ENCODE results near the gene DNM1. TPM values are rescaled to one million over a fixed set of nuclear protein-coding genes. Genes with fewer than 3 reads are reported as not detected.
A peak's percentile ranks its signal among the peaks of the same experiment; 100 is the strongest.

Gene DNM1
- total and polyA plus RNA-seq, 2 experiments from 2014 or later: 24.3 to 42.3 TPM

GRCh38 chr9:128247226-128247803 lies 44.1 kb downstream of the DNM1 start:
- Histone ChIP-seq H3K27me3 (no peaks in the 10 kb centered on the region), H3K36me3 (no peaks in the 10 kb centered on the region), H3K27ac (no peak overlapping the region), H3K9me3 (ENCODE audit: low read depth) (no peaks in the 10 kb centered on the region), H3K4me3 (no peak overlapping the region), H3K4me1 (ENCODE audit: low read depth) (no peaks in the 10 kb centered on the region)
- TF ChIP-seq, protein P1, sequence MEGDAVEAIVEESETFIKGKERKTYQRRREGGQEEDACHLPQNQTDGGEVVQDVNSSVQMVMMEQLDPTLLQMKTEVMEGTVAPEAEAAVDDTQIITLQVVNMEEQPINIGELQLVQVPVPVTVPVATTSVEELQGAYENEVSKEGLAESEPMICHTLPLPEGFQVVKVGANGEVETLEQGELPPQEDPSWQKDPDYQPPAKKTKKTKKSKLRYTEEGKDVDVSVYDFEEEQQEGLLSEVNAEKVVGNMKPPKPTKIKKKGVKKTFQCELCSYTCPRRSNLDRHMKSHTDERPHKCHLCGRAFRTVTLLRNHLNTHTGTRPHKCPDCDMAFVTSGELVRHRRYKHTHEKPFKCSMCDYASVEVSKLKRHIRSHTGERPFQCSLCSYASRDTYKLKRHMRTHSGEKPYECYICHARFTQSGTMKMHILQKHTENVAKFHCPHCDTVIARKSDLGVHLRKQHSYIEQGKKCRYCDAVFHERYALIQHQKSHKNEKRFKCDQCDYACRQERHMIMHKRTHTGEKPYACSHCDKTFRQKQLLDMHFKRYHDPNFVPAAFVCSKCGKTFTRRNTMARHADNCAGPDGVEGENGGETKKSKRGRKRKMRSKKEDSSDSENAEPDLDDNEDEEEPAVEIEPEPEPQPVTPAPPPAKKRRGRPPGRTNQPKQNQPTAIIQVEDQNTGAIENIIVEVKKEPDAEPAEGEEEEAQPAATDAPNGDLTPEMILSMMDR (IDR thresholded peaks at IDR 0.05; ENCODE audit: low read depth, low read length): no peak
- no peak for DNase-seq (ENCODE audit: low read depth in 1 of 2, low spot score in 1 of 2)

GRCh38 chr9:128249558-128249907 lies 46.4 kb downstream of the DNM1 start:
- DNase-seq (ENCODE audit: low read depth in 1 of 2, low spot score in 1 of 2): no peak
- H3K36me3 ChIP-seq: no peaks in the 10 kb centered on the region
- no peak overlapping the region for H3K4me3 ChIP-seq
- no peaks in the 10 kb centered on the region for H3K4me1 ChIP-seq (ENCODE audit: low read depth)
- no peak overlapping the region for H3K27ac ChIP-seq
- TF ChIP-seq, protein P1 (IDR thresholded peaks at IDR 0.05; ENCODE audit: low read depth, low read length): no peak
- no peaks in the 10 kb centered on the region for H3K9me3 ChIP-seq (ENCODE audit: low read depth)
- H3K27me3 ChIP-seq: no peaks in the 10 kb centered on the region

DNA sequence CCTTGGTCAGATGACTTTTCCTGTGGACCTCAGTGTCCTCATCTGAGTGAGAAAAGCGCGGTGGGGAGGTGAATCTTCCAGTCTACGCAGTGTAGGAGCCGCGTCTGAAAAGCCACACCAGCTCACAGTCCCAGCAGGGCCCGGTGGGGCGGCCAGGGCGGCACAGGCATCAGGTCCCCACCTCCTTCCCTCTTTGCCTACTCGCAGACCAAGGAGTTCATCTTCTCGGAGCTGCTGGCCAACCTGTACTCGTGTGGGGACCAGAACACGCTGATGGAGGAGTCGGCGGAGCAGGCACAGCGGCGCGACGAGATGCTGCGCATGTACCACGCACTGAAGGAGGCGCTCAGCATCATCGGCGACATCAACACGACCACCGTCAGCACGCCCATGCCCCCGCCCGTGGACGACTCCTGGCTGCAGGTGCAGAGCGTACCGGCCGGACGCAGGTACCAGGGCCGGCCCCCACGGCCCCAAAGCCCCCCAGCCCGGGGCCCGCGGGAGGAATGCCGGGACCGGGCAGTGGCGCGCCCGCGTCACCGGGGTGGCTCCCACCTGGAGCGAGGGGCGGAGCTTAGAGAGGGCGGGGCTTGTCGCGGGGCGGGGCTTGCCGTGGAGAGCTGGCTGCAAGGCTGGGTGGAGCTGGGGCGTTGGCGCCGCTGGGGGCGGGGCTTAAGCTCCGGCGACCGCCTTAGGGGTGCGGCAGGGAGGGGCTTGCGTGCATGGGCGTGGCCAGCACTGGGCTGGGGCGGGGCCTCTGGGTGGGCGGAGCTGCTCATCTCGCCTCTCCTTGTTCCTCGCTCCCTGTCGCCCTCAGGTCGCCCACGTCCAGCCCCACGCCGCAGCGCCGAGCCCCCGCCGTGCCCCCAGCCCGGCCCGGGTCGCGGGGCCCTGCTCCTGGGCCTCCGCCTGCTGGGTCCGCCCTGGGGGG lies 47.0 kb downstream of the DNM1 start:
- no peaks in the 10 kb centered on the region for H3K9me3 ChIP-seq (ENCODE audit: low read depth)

GRCh38 chr9:128250839-128251731 lies 47.9 kb downstream of the DNM1 start:
- no peak overlapping the region for H3K27ac ChIP-seq
- no peak for DNase-seq (ENCODE audit: low read depth in 1 of 2, low spot score in 1 of 2)

More for the DNA sequence above, 47.0 kb downstream of the DNM1 start:
- Histone ChIP-seq H3K4me3 (peak overlapping the region; percentile 34), H3K27me3 (no peaks in the 10 kb centered on the region), H3K36me3 (no peaks in the 10 kb centered on the region), H3K4me1 (ENCODE audit: low read depth) (no peaks in the 10 kb centered on the region), H3K27ac (no peak overlapping the region)
- TF ChIP-seq, protein P1 (IDR thresholded peaks at IDR 0.05; ENCODE audit: low read depth, low read length): no peak
- DNase-seq (ENCODE audit: low read depth in 1 of 2, low spot score in 1 of 2): peak; percentile 63 to 89

GRCh38 chr9:128251732-128252100 lies 48.5 kb downstream of the DNM1 start:
- Histone ChIP-seq H3K9me3 (ENCODE audit: low read depth) (no peaks in the 10 kb centered on the region), H3K27ac (no peak overlapping the region), H3K4me1 (ENCODE audit: low read depth) (no peaks in the 10 kb centered on the region), H3K36me3 (no peaks in the 10 kb centered on the region), H3K4me3 (no peak overlapping the region), H3K27me3 (no peaks in the 10 kb centered on the region)
- DNase-seq (ENCODE audit: low read depth in 1 of 2, low spot score in 1 of 2): peak in 1 of 2 donors; percentile 35
- TF ChIP-seq, protein P1 (IDR thresholded peaks at IDR 0.05; ENCODE audit: low read depth, low read length): no peak

More at GRCh38 chr9:128250839-128251731, 47.9 kb downstream of the DNM1 start:
- no peaks in the 10 kb centered on the region for H3K36me3 ChIP-seq
- H3K9me3 ChIP-seq (ENCODE audit: low read depth): no peaks in the 10 kb centered on the region
- TF ChIP-seq, protein P1 (IDR thresholded peaks at IDR 0.05; ENCODE audit: low read depth, low read length): no peak
- peak overlapping the region; percentile 34 for H3K4me3 ChIP-seq
- no peaks in the 10 kb centered on the region for H3K27me3 ChIP-seq
- H3K4me1 ChIP-seq (ENCODE audit: low read depth): no peaks in the 10 kb centered on the region
